Tongue (tissue), 2 donors: ENCODE measurements around the gene SSU72. TPM values are rescaled to one million over a fixed set of nuclear protein-coding genes. Genes with fewer than 3 reads are reported as not detected.
"Not testable (repeated sequence)": the region's sequence is repeated elsewhere in the genome, so short reads cannot be mapped to it uniquely, and the experiment has no call there.

Experiments
- DNase-seq: peaks from one replicate; pipeline ENCODE4 v3.0.0-alpha.2; 2015
- total RNA-seq: library from RNA; depleted of rRNA; stranded (reverse); fragments of >200 nt; gene quantifications from one replicate; pipeline ENCODE4 v1.2.3, GENCODE V29; 2014

Gene SSU72
- total RNA-seq, 1 donor from 2014 or later: 55.7 TPM

GRCh38 chr1:1504777-1505365 lies 69.8 kb downstream of the SSU72 start:
- DNase-seq: peak; percentile 68

GRCh38 chr1:1495461-1495975 lies 79.1 kb downstream of the SSU72 start:
- DNase-seq: not testable (repeated sequence)

GRCh38 chr1:1494311-1494710 lies 80.4 kb downstream of the SSU72 start:
- not testable (repeated sequence) for DNase-seq

Other genes starting within 250 kb of the SSU72 start
- gene TAS1R3, start 243.6 kb downstream of the SSU72 start, total RNA-seq: 1.9 TPM
- 82.8 TPM for gene DVL1, start 225.4 kb downstream of the SSU72 start, total RNA-seq
- 95.3 TPM for gene MXRA8, start 216.3 kb downstream of the SSU72 start, total RNA-seq
- 75.3 TPM for gene AURKAIP1, start 199.7 kb downstream of the SSU72 start, total RNA-seq
- gene CCNL2, start 175.5 kb downstream of the SSU72 start, total RNA-seq: 174 TPM
- 101 TPM for gene MRPL20, start 167.6 kb downstream of the SSU72 start, total RNA-seq
- gene ANKRD65, start 153.6 kb downstream of the SSU72 start, total RNA-seq: 13.4 TPM
- gene VWA1, start 139.2 kb downstream of the SSU72 start, total RNA-seq: 39.3 TPM
- gene ATAD3C, start 125.2 kb downstream of the SSU72 start, total RNA-seq: 1.3 TPM
- 10.5 TPM for gene ATAD3B, start 103.1 kb downstream of the SSU72 start, total RNA-seq
- 21.3 TPM for gene ATAD3A, start 62.7 kb downstream of the SSU72 start, total RNA-seq
- gene TMEM240, start 34.2 kb downstream of the SSU72 start, total RNA-seq: 2.4 TPM
- 1.0 TPM for gene FNDC10, start 25.3 kb upstream of the SSU72 start, total RNA-seq
- 79.5 TPM for gene MIB2, start 40.6 kb upstream of the SSU72 start, total RNA-seq
- 18.1 TPM for gene MMP23B, start 57.3 kb upstream of the SSU72 start, total RNA-seq
- gene CDK11B, start 84.1 kb upstream of the SSU72 start, total RNA-seq: 12.2 TPM
- 36.9 TPM for gene SLC35E2B, start 117.9 kb upstream of the SSU72 start, total RNA-seq
- gene CDK11A, start 149.5 kb upstream of the SSU72 start, total RNA-seq: 17.5 TPM
- gene NADK, start 203.6 kb upstream of the SSU72 start, total RNA-seq: 39.3 TPM